ENCODE measurements around the gene PLEKHM3. TPM values are rescaled to one million over a fixed set of nuclear protein-coding genes. Genes with fewer than 3 reads are reported as not detected.

Gene PLEKHM3
- polyA plus RNA-seq, 2 of the 4 experiments (the other 2 are of a cell fraction), result 2.9 to 6.5 TPM

DNA sequence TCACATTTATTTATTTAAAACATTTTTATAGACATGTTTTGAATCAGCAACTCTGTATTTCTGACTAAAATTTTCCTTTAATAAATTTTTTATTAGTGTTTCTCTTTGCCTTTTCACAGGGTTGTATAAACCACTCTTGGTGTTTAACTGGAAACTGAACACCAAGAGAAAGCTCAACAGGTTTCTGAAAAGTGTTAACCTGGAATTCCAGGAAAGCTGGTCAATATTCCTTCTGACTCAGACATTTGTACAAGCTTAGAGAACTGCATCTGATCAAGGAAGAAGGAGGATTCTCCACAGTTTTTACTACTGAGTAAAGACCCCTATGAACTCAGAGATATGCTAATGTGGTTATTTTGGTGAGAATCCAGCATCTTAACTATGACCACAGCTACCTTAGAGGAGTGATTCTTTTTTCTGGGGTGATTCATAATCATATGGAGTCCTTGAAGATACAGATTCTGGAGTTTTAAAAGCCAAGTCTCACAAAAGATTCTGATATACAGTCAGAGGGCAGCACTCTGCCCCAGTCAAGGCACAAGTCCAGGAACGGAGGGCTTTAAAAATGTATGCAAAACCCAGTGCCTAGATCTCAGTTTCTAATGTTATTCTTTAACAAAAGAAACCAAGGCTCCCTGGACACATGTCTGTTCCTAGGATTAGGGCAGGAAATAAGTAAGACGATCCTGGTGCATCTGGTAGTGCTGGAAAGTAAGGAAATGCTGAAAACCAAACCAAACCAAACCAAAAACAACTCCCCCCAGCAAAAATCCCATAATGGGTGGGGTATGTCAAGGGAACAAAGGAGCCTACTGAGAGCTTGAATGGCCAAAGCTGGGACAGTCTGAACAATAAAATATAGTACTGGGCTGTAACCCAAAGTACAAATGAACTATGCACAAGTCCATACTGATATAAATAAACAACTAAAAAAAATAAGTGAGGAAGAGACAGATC is 170.6 kb downstream of the PLEKHM3 start:
- H3K4me1 ChIP-seq, result peaks cover 5% of the 10 kb centered on the region; the same call in 1 of the 3 replicates
- no peaks in the 10 kb centered on the region for H3K9me3 ChIP-seq
- no peak for FAIRE-seq
- no peak overlapping the region for H3K4me2 ChIP-seq
- TF ChIP-seq EHF (CRISPR knock-in tag; IDR thresholded peaks at IDR 0.05) (no peak), HMGXB4 (CRISPR knock-in tag; IDR thresholded peaks at IDR 0.05; ENCODE audit: borderline replicate concordance) (no peak), BHLHE40 (IDR thresholded peaks at IDR 0.05; ENCODE audit: low read depth, low read length) (no peak), RAD21 (conservative IDR thresholded peaks at IDR 0.05 in 1 of 2, IDR thresholded peaks at IDR 0.05 in 1 of 2) (no peak), PHF8 (IDR thresholded peaks at IDR 0.05; ENCODE audit: borderline replicate concordance, low read depth) (no peak), CHD2 (IDR thresholded peaks at IDR 0.05; ENCODE audit: low read length, partially characterized antibody) (no peak), NFE2L2 (conservative IDR thresholded peaks at IDR 0.05; ENCODE audit: low read length) (no peak)
- TF ChIP-seq, protein P1, sequence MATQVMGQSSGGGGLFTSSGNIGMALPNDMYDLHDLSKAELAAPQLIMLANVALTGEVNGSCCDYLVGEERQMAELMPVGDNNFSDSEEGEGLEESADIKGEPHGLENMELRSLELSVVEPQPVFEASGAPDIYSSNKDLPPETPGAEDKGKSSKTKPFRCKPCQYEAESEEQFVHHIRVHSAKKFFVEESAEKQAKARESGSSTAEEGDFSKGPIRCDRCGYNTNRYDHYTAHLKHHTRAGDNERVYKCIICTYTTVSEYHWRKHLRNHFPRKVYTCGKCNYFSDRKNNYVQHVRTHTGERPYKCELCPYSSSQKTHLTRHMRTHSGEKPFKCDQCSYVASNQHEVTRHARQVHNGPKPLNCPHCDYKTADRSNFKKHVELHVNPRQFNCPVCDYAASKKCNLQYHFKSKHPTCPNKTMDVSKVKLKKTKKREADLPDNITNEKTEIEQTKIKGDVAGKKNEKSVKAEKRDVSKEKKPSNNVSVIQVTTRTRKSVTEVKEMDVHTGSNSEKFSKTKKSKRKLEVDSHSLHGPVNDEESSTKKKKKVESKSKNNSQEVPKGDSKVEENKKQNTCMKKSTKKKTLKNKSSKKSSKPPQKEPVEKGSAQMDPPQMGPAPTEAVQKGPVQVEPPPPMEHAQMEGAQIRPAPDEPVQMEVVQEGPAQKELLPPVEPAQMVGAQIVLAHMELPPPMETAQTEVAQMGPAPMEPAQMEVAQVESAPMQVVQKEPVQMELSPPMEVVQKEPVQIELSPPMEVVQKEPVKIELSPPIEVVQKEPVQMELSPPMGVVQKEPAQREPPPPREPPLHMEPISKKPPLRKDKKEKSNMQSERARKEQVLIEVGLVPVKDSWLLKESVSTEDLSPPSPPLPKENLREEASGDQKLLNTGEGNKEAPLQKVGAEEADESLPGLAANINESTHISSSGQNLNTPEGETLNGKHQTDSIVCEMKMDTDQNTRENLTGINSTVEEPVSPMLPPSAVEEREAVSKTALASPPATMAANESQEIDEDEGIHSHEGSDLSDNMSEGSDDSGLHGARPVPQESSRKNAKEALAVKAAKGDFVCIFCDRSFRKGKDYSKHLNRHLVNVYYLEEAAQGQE (IDR thresholded peaks at IDR 0.05), result no peak
- TF ChIP-seq, protein P2, sequence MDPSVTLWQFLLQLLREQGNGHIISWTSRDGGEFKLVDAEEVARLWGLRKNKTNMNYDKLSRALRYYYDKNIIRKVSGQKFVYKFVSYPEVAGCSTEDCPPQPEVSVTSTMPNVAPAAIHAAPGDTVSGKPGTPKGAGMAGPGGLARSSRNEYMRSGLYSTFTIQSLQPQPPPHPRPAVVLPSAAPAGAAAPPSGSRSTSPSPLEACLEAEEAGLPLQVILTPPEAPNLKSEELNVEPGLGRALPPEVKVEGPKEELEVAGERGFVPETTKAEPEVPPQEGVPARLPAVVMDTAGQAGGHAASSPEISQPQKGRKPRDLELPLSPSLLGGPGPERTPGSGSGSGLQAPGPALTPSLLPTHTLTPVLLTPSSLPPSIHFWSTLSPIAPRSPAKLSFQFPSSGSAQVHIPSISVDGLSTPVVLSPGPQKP (IDR thresholded peaks at IDR 0.05; ENCODE audit: low read depth, low read length), result no peak
- ATAC-seq, result no peak
- POLR2A ChIA-PET, result no interaction called here
- 89% methylated on average over 2 of the region's 2 CpGs for WGBS (ENCODE audit: missing lambda C conversion rate)
- H3K27ac ChIP-seq, result no peak overlapping the region
- CTCF ChIA-PET, result interaction anchor here (0.8 to 0.9 kb wide), 2 partner anchors 18 to 123 kb away, joined by 3 read pairs; no protein-coding TSS in a partner anchor
- no peak for DNase-seq (ENCODE audit: low read depth in 1 of 2, low spot score in 1 of 2)
- no peak overlapping the region for H3K4me3 ChIP-seq

GRCh38 chr2:207852791-207853190 is 172.5 kb downstream of the PLEKHM3 start:
- TF ChIP-seq FOXS1 (CRISPR knock-in tag; IDR thresholded peaks at IDR 0.05), result no peak
- no peak for TF ChIP-seq ZC3H11A (IDR thresholded peaks at IDR 0.05)
- no peak for TF ChIP-seq HOXA7 (CRISPR knock-in tag; IDR thresholded peaks at IDR 0.05)
- TF ChIP-seq HEYL (CRISPR knock-in tag; IDR thresholded peaks at IDR 0.05), result no peak
- TF ChIP-seq, protein P2 (IDR thresholded peaks at IDR 0.05; ENCODE audit: low read depth, low read length), result no peak
- no peak for TF ChIP-seq TP53 (CRISPR knock-in tag; IDR thresholded peaks at IDR 0.05)
- no peak for TF ChIP-seq CHD2 (IDR thresholded peaks at IDR 0.05; ENCODE audit: low read length, partially characterized antibody)
- TF ChIP-seq NFE2L2 (conservative IDR thresholded peaks at IDR 0.05; ENCODE audit: low read length), result no peak
- no peak for TF ChIP-seq JUN (IDR thresholded peaks at IDR 0.05)
- WGBS (ENCODE audit: missing lambda C conversion rate), result 94% methylated on average over 3 of the region's 3 CpGs
- no peak for ATAC-seq
- H3K4me1 ChIP-seq, result peaks cover 13% of the 10 kb centered on the region
- DNase-seq (ENCODE audit: low read depth in 1 of 2, low spot score in 1 of 2), result no peak
- FAIRE-seq, result no peak
- no peak overlapping the region for H3K4me3 ChIP-seq
- H3K27ac ChIP-seq, result no peak overlapping the region
- ChIA-PET POLR2A (interaction anchor here (0.7 kb wide), 1 partner anchor 32 kb away, joined by 3 read pairs; no protein-coding TSS in a partner anchor), CTCF (no interaction called here)
- no peaks in the 10 kb centered on the region for H3K9me3 ChIP-seq
- H3K4me2 ChIP-seq, result no peak overlapping the region

All from A549 (cell line).